Endothelial cell (in vitro differentiated cells): Measurements from ENCODE around the gene SND1. TPM values are rescaled to one million over a fixed set of nuclear protein-coding genes. Genes with fewer than 3 reads are reported as not detected.
A peak's percentile ranks its signal among the peaks of the same experiment; 100 is the strongest.

Experiments used
- DNase-seq: peaks from one replicate; pipeline ENCODE4 v3.0.0; 2021; ENCODE audit warnings: low spot score
- H3K27ac Mint-ChIP-seq: one replicate; pipeline ENCODE4 v1.8.0; 2021; ENCODE audit warnings: mixed read lengths, inconsistent platforms; ENCODE audit not compliant: unreplicated experiment
- H3K27me3 Mint-ChIP-seq: one replicate; pipeline ENCODE4 v1.8.0; 2021; ENCODE audit warnings: mild to moderate bottlenecking, moderate library complexity, mixed read lengths, inconsistent platforms; ENCODE audit not compliant: unreplicated experiment
- H3K36me3 Mint-ChIP-seq: one replicate; pipeline ENCODE4 v1.8.0; 2021; ENCODE audit warnings: mild to moderate bottlenecking, low read depth, mixed read lengths, inconsistent platforms; ENCODE audit not compliant: unreplicated experiment
- H3K4me1 Mint-ChIP-seq: one replicate; pipeline ENCODE4 v1.8.0; 2021; ENCODE audit warnings: mild to moderate bottlenecking, mixed read lengths, inconsistent platforms; ENCODE audit not compliant: unreplicated experiment
- H3K4me3 Mint-ChIP-seq: one replicate; pipeline ENCODE4 v1.8.0; 2021; ENCODE audit warnings: mild to moderate bottlenecking, mixed read lengths, inconsistent platforms; ENCODE audit not compliant: unreplicated experiment
- H3K9me3 Mint-ChIP-seq: one replicate; pipeline ENCODE4 v1.8.0; 2021; ENCODE audit warnings: mixed read lengths, inconsistent platforms; ENCODE audit not compliant: unreplicated experiment
- total RNA-seq: library from RNA; stranded (reverse); fragmentation: NEBNext Ultra II Directional; extraction: Animal tissue kit (Norgen Biotek cat#: 25700); gene quantifications from one replicate; pipeline ENCODE4 v1.2.1, GENCODE V29; 2021; ENCODE audit not compliant: unreplicated experiment
- TF ChIP-seq, protein P1 (sequence below): fragments of 200-600 bp; sonication (generic); IDR thresholded peaks from one replicate; pipeline ENCODE4 v1.5.0; 2021; ENCODE audit warnings: antibody characterized with exemption; ENCODE audit not compliant: unreplicated experiment

Gene SND1
- total RNA-seq, 1 donor from 2014 or later = 375 TPM

GRCh38 chr7:127782075-127782474 is 130.1 kb downstream of the SND1 start:
- TF ChIP-seq, protein P1, sequence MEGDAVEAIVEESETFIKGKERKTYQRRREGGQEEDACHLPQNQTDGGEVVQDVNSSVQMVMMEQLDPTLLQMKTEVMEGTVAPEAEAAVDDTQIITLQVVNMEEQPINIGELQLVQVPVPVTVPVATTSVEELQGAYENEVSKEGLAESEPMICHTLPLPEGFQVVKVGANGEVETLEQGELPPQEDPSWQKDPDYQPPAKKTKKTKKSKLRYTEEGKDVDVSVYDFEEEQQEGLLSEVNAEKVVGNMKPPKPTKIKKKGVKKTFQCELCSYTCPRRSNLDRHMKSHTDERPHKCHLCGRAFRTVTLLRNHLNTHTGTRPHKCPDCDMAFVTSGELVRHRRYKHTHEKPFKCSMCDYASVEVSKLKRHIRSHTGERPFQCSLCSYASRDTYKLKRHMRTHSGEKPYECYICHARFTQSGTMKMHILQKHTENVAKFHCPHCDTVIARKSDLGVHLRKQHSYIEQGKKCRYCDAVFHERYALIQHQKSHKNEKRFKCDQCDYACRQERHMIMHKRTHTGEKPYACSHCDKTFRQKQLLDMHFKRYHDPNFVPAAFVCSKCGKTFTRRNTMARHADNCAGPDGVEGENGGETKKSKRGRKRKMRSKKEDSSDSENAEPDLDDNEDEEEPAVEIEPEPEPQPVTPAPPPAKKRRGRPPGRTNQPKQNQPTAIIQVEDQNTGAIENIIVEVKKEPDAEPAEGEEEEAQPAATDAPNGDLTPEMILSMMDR = no peak
- H3K4me1 Mint-ChIP-seq = peaks cover 80% of the 10 kb centered on the region

GRCh38 chr7:127782654-127783559 is 130.9 kb downstream of the SND1 start:
- TF ChIP-seq, protein P1 = no peak
- Mint-ChIP-seq H3K4me1 (peaks cover 81% of the 10 kb centered on the region), H3K36me3 (peaks cover 9% of the 10 kb centered on the region), H3K9me3 (no peaks in the 10 kb centered on the region), H3K27me3 (peaks cover under 1% of the 10 kb centered on the region), H3K27ac (peak overlapping the region; percentile 68), H3K4me3 (no peak overlapping the region)
- DNase-seq = no peak

More at GRCh38 chr7:127782075-127782474, 130.1 kb downstream of the SND1 start:
- Mint-ChIP-seq H3K36me3 (peaks cover 4% of the 10 kb centered on the region), H3K27me3 (peaks cover 4% of the 10 kb centered on the region), H3K9me3 (no peaks in the 10 kb centered on the region), H3K27ac (peak overlapping the region; percentile 38), H3K4me3 (no peak overlapping the region)
- DNase-seq = no peak

DNA sequence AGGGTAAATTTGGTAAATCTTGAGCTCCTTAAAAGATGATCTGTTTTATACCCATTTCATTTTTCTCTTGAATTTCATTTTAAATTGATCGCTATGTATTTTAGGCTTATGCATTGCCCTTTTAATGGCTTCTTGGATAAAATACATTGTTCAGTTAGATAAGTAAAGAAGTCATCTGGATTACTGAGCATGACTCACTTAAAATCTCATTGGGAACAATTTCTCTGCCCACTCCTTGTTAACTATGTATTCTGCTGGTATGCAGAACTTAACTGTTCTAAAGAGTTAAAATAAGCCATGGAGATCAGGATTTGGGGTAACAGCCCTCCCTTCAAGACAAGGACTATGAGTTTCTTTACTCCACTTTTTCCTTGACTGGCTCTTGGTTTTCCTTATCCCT is 134.2 kb downstream of the SND1 start:
- H3K4me1 Mint-ChIP-seq = peaks cover 91% of the 10 kb centered on the region
- no peak overlapping the region for H3K4me3 Mint-ChIP-seq
- no peak for DNase-seq
- TF ChIP-seq, protein P1 = no peak
- peaks cover 5% of the 10 kb centered on the region for H3K36me3 Mint-ChIP-seq
- no peaks in the 10 kb centered on the region for H3K9me3 Mint-ChIP-seq
- H3K27ac Mint-ChIP-seq = no peak overlapping the region
- no peaks in the 10 kb centered on the region for H3K27me3 Mint-ChIP-seq

GRCh38 chr7:127789031-127789430 is 137.0 kb downstream of the SND1 start:
- H3K27me3 Mint-ChIP-seq = peaks cover 2% of the 10 kb centered on the region
- H3K36me3 Mint-ChIP-seq = peaks cover 5% of the 10 kb centered on the region
- DNase-seq = no peak
- H3K4me1 Mint-ChIP-seq = peaks cover 91% of the 10 kb centered on the region
- TF ChIP-seq, protein P1 = no peak
- no peak overlapping the region for H3K4me3 Mint-ChIP-seq
- no peaks in the 10 kb centered on the region for H3K9me3 Mint-ChIP-seq
- H3K27ac Mint-ChIP-seq = no peak overlapping the region
